PFSK-1 (cell line): Measurements from ENCODE around the gene SLC25A51.

ENCODE experiments used
- POLR2AphosphoS5 ChIP-seq: IDR thresholded peaks from 2 replicates; pipeline ENCODE4 v1.6.1; 2012; ENCODE audit warnings: low read depth, mild to moderate bottlenecking, control low read depth, low read length, moderate library complexity
- REST ChIP-seq, 2 experiments: IDR thresholded peaks; 2 replicates each; pipeline versions ENCODE4 v1.6.1 to v1.8.0; 2011 to 2012; ENCODE audit warnings: low read depth in 2 of 2, low read length in 2 of 2, control low read depth in 1 of 2, inconsistent platforms in 1 of 2, mild to moderate bottlenecking in 1 of 2, moderate library complexity in 1 of 2; ENCODE audit not compliant: insufficient read depth in 1 of 2
- SIN3A ChIP-seq: IDR thresholded peaks from 2 replicates; pipeline ENCODE4 v1.6.1; 2012; ENCODE audit warnings: mild to moderate bottlenecking, low read length, moderate library complexity, borderline replicate concordance; ENCODE audit not compliant: insufficient read depth
- TAF1 ChIP-seq: IDR thresholded peaks from 2 replicates; pipeline ENCODE4 v1.6.1; 2012; ENCODE audit warnings: low read length, control low read depth, borderline replicate concordance; ENCODE audit not compliant: insufficient read depth

- no peak for TF ChIP-seq POLR2AphosphoS5
- no peak for TF ChIP-seq REST (IDR thresholded peaks at IDR 0.05; ENCODE audit: insufficient read depth in 1 of 2, low read depth in 2 of 2, low read length in 2 of 2)
- no peak for TF ChIP-seq TAF1
- TF ChIP-seq SIN3A: no peak
These were observed 27.6 kb downstream of the SLC25A51 start for GRCh38 chr9:37876376-37876775.
